Gastrocnemius medialis (tissue), 4 donors: Measurements from ENCODE around the gene TNXB.

ENCODE experiments used
- CTCF ChIP-seq, 5 experiments: fragments of 450-650 bp in 3 of 5; fragments of 200-600 bp in 2 of 5; sonication (generic) in 2 of 5; IDR thresholded peaks in 4 of 5; conservative IDR thresholded peaks in 1 of 5; 1 replicate in 4 of 5; 2 replicates in 1 of 5; pipeline ENCODE4 v1.5.1; 2016 to 2019; ENCODE audit warnings: antibody characterized with exemption in 5 of 5, mild to moderate bottlenecking in 3 of 5, moderate library complexity in 3 of 5
- POLR2A ChIP-seq, 2 donors: fragments of 450-650 bp; IDR thresholded peaks; one replicate each; pipeline ENCODE4 v1.6.1; 2017; ENCODE audit warnings: antibody characterized with exemption in 2 of 2, mild to moderate bottlenecking in 2 of 2, moderate library complexity in 2 of 2

GRCh38 chr6:32081168-32081990 is 27.8 kb downstream of the TNXB start:
- no peak for TF ChIP-seq CTCF (IDR thresholded peaks at IDR 0.05 in 4 of 5, conservative IDR thresholded peaks at IDR 0.05 in 1 of 5)
- TF ChIP-seq POLR2A (IDR thresholded peaks at IDR 0.05): no peak
